ENCODE results near the gene NAA10. TPM values are rescaled to one million over a fixed set of nuclear protein-coding genes. Genes with fewer than 3 reads are reported as not detected.

The NAA10 gene
- total and polyA plus RNA-seq, 2 experiments from 2014 or later, result 90.1 to 186 TPM

DNA sequence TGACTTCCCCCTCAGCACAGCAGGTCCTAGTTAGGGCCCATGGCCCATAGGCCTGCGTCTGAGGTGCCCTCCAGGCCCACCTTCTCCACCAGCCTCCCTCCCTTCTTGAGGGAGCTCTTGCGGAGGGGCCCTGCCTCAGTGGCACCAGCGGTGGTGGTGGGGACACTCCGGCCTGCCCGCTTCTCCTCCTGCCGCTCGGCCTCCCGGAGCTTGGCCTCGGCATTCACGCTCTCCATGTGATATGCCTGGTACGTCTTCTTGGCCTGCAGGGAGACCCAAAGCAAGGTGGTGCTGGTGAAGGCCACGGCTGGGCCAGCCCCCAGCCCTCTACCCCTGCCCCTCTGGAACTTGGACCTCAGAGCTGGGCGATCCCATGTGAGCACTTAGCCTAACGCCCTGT, 14.3 kb downstream of the NAA10 start:
- DNase-seq (ENCODE audit: low read depth in 1 of 2, low spot score in 1 of 2), result no peak
- no peaks in the 10 kb centered on the region for H3K9me3 ChIP-seq (ENCODE audit: low read depth)
- no peak overlapping the region for H3K4me3 ChIP-seq
- no peak overlapping the region for H3K27ac ChIP-seq
- peaks cover 2% of the 10 kb centered on the region for H3K4me1 ChIP-seq (ENCODE audit: low read depth)
- H3K36me3 ChIP-seq, result no peaks in the 10 kb centered on the region
- H3K27me3 ChIP-seq, result no peaks in the 10 kb centered on the region
- TF ChIP-seq, protein P1, sequence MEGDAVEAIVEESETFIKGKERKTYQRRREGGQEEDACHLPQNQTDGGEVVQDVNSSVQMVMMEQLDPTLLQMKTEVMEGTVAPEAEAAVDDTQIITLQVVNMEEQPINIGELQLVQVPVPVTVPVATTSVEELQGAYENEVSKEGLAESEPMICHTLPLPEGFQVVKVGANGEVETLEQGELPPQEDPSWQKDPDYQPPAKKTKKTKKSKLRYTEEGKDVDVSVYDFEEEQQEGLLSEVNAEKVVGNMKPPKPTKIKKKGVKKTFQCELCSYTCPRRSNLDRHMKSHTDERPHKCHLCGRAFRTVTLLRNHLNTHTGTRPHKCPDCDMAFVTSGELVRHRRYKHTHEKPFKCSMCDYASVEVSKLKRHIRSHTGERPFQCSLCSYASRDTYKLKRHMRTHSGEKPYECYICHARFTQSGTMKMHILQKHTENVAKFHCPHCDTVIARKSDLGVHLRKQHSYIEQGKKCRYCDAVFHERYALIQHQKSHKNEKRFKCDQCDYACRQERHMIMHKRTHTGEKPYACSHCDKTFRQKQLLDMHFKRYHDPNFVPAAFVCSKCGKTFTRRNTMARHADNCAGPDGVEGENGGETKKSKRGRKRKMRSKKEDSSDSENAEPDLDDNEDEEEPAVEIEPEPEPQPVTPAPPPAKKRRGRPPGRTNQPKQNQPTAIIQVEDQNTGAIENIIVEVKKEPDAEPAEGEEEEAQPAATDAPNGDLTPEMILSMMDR (IDR thresholded peaks at IDR 0.05; ENCODE audit: low read depth, low read length), result no peak

DNA sequence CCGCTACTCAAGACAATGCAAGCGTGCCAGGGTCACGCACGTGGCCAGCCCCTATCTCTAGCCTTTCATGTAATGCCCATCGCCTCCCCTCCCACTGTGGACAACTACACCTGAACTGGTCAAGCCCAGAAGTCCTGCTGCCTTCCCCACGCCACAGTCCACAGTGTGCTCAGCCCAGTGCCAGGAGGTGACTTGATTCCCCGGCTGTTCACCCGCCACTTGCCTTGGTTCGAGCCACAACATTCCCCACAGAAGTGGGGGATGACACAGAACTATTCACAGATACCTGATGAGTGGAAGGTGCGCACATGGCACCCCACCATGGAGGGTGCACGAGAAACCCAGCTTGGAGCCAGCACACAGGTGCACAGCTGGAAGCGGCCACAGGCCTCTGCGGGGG, 15.6 kb downstream of the NAA10 start:
- no peaks in the 10 kb centered on the region for H3K36me3 ChIP-seq
- TF ChIP-seq, protein P1 (IDR thresholded peaks at IDR 0.05; ENCODE audit: low read depth, low read length), result no peak
- H3K9me3 ChIP-seq (ENCODE audit: low read depth), result no peaks in the 10 kb centered on the region
- H3K4me1 ChIP-seq (ENCODE audit: low read depth), result no peaks in the 10 kb centered on the region
- H3K27me3 ChIP-seq, result no peaks in the 10 kb centered on the region
- H3K4me3 ChIP-seq, result no peak overlapping the region
- no peak for DNase-seq (ENCODE audit: low read depth in 1 of 2, low spot score in 1 of 2)
- no peak overlapping the region for H3K27ac ChIP-seq

GRCh38 chrX:153917869-153918268, 17.0 kb downstream of the NAA10 start:
- H3K36me3 ChIP-seq, result no peaks in the 10 kb centered on the region
- no peak overlapping the region for H3K4me3 ChIP-seq
- TF ChIP-seq, protein P1 (IDR thresholded peaks at IDR 0.05; ENCODE audit: low read depth, low read length), result no peak
- H3K27me3 ChIP-seq, result no peaks in the 10 kb centered on the region
- no peaks in the 10 kb centered on the region for H3K4me1 ChIP-seq (ENCODE audit: low read depth)
- no peak overlapping the region for H3K27ac ChIP-seq
- H3K9me3 ChIP-seq (ENCODE audit: low read depth), result no peaks in the 10 kb centered on the region
- DNase-seq (ENCODE audit: low read depth in 1 of 2, low spot score in 1 of 2), result no peak

- TF ChIP-seq, protein P1 (IDR thresholded peaks at IDR 0.05; ENCODE audit: low read depth, low read length), result no peak
- H3K9me3 ChIP-seq (ENCODE audit: low read depth), result no peaks in the 10 kb centered on the region
These were observed 21.1 kb downstream of the NAA10 start for GRCh38 chrX:153913701-153914100.

DNA sequence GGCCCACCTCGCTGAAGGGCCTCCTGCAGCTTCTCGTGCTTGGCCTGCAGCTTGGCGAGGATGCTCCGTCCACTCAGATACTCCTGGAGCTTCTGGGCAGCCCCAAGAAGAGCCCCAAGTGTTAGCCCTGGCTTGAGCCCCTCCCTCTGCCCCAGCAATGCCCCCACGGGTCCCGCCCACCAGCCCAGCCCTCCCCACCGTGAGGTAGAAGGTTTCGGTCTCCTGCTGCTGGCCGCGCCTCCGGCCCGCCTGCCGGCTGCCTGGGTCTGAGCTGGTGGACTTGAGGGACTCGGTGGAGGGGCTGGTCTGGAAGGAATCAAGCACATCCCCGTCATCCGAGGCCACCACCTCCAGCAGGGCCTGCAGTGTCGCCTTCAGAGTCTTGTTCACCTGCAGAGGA, 21.6 kb downstream of the NAA10 start:
- no peaks in the 10 kb centered on the region for H3K9me3 ChIP-seq (ENCODE audit: low read depth)
- no peaks in the 10 kb centered on the region for H3K4me1 ChIP-seq (ENCODE audit: low read depth)
- TF ChIP-seq, protein P1 (IDR thresholded peaks at IDR 0.05; ENCODE audit: low read depth, low read length), result no peak
- no peak for DNase-seq (ENCODE audit: low read depth in 1 of 2, low spot score in 1 of 2)
- no peaks in the 10 kb centered on the region for H3K27me3 ChIP-seq
- no peak overlapping the region for H3K27ac ChIP-seq
- no peaks in the 10 kb centered on the region for H3K36me3 ChIP-seq
- no peak overlapping the region for H3K4me3 ChIP-seq

More at GRCh38 chrX:153913701-153914100, 21.1 kb downstream of the NAA10 start:
- H3K4me1 ChIP-seq (ENCODE audit: low read depth), result no peaks in the 10 kb centered on the region
- no peak overlapping the region for H3K4me3 ChIP-seq
- H3K27me3 ChIP-seq, result no peaks in the 10 kb centered on the region
- no peak for DNase-seq (ENCODE audit: low read depth in 1 of 2, low spot score in 1 of 2)
- H3K27ac ChIP-seq, result no peak overlapping the region
- H3K36me3 ChIP-seq, result no peaks in the 10 kb centered on the region

GRCh38 chrX:153911798-153912197, 23.0 kb downstream of the NAA10 start:
- Histone ChIP-seq H3K27ac (no peak overlapping the region), H3K36me3 (no peaks in the 10 kb centered on the region), H3K9me3 (ENCODE audit: low read depth) (no peaks in the 10 kb centered on the region), H3K4me1 (ENCODE audit: low read depth) (no peaks in the 10 kb centered on the region), H3K4me3 (no peak overlapping the region), H3K27me3 (no peaks in the 10 kb centered on the region)
- DNase-seq (ENCODE audit: low read depth in 1 of 2, low spot score in 1 of 2), result no peak
- TF ChIP-seq, protein P1 (IDR thresholded peaks at IDR 0.05; ENCODE audit: low read depth, low read length), result no peak
